ENCODE data around the gene PERM1. TPM values are rescaled to one million over a fixed set of nuclear protein-coding genes. Genes with fewer than 3 reads are reported as not detected.

Gene PERM1
- total and polyA plus RNA-seq, 2 of the 13 experiments (the other 11 are each of a cell fraction or from before 2014, with no cell fraction given): 0.04 to 0.29 TPM

DNA sequence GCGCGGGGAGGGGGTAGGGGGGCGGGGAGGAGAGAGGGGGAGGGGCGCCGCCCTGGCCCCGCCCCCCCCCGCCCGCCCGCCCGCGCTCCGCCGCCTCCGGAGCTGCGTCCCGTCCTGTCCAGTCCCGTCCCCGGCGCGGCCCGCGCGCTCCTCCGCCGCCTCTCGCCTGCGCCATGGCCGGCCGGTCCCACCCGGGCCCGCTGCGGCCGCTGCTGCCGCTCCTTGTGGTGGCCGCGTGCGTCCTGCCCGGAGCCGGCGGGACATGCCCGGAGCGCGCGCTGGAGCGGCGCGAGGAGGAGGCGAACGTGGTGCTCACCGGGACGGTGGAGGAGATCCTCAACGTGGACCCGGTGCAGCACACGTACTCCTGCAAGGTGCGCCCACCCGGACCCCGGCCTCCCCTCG lies 38.1 kb upstream of the PERM1 start, which contains the start of gene AGRN (continued):
- TF ChIP-seq ZNF768 (CRISPR knock-in tag; IDR thresholded peaks at IDR 0.05) (0 out of 2 replicates have a peak, but pooled peaks have one; percentile 14), ZNF121 (CRISPR knock-in tag; IDR thresholded peaks at IDR 0.05) (peak; percentile 8; the same call in 1 of the 2 replicates), ZFY (CRISPR knock-in tag; IDR thresholded peaks at IDR 0.05) (peak; percentile 63), FOSL2 (CRISPR knock-in tag; IDR thresholded peaks at IDR 0.05) (no peak), MEIS2 (CRISPR knock-in tag; IDR thresholded peaks at IDR 0.05) (0 out of 2 replicates have a peak, but pooled peaks have one; percentile 51), AGO1 (IDR thresholded peaks at IDR 0.05; ENCODE audit: low read depth, low read length, poor library complexity, severe bottlenecking) (no peak), ZNF563 (CRISPR knock-in tag; IDR thresholded peaks at IDR 0.05) (peak; percentile 65; the same call in 1 of the 2 replicates), RBFOX2 (IDR thresholded peaks at IDR 0.05; ENCODE audit: low read depth, low read length) (peak; percentile 72), MXI1 (IDR thresholded peaks at IDR 0.05; ENCODE audit: borderline replicate concordance, low read depth, low read length) (peak; percentile 29; the same call in 1 of the 3 replicates), HOXA5 (CRISPR knock-in tag; IDR thresholded peaks at IDR 0.05) (0 out of 2 replicates have a peak, but pooled peaks have one; percentile 14), ZFX (CRISPR knock-in tag; IDR thresholded peaks at IDR 0.05; ENCODE audit: low read depth) (peak; percentile 61), ZSCAN31 (CRISPR knock-in tag; IDR thresholded peaks at IDR 0.05; ENCODE audit: low read depth) (0 out of 2 replicates have a peak, but pooled peaks have one; percentile 59), ZNF574 (CRISPR knock-in tag; IDR thresholded peaks at IDR 0.05) (peak; percentile 18; the same call in 1 of the 2 replicates), LBX2 (CRISPR knock-in tag; IDR thresholded peaks at IDR 0.05; ENCODE audit: borderline replicate concordance) (0 out of 2 replicates have a peak, but pooled peaks have one; percentile 49)
